ENCODE results near the gene RAVER1. TPM values are rescaled to one million over a fixed set of nuclear protein-coding genes. Genes with fewer than 3 reads are reported as not detected.

The RAVER1 gene
- total and polyA plus RNA-seq, 2 of the 8 experiments (the other 6 are each of a cell fraction or from before 2014, with no cell fraction given), result 5.7 to 70.5 TPM

GRCh38 chr19:10299545-10300458 is 33.5 kb downstream of the RAVER1 start (continued):
- TF ChIP-seq ATF3 (IDR thresholded peaks at IDR 0.05; ENCODE audit: insufficient read depth, low read depth, low read length), result no peak
- TF ChIP-seq USF2 (IDR thresholded peaks at IDR 0.05; ENCODE audit: low read length), result no peak
- no peak for TF ChIP-seq POLR2AphosphoS5 (IDR thresholded peaks at IDR 0.05; ENCODE audit: low read depth, low read length)
- no peak for TF ChIP-seq ATF2 (IDR thresholded peaks at IDR 0.05; ENCODE audit: low read length)
- no peak for TF ChIP-seq JUND (IDR thresholded peaks at IDR 0.05; ENCODE audit: low read length)

All from H1 (cell line).